K562 (cell line): Measurements from ENCODE around the gene SERTAD1. TPM values are rescaled to one million over a fixed set of nuclear protein-coding genes. Genes with fewer than 3 reads are reported as not detected.

Experiments used
- ATAC-seq: fragments of 200-7000 bp; cut with Tn5 transposase; 3 replicates; pipeline ENCODE4 v1.9.1; 2020; ENCODE audit warnings: moderate library complexity
- BruUV-seq: library from RNA; stranded (reverse); fragments of 400-500 nt; replicated peaks from 2 replicates; lab custom pipeline; 2021; lab: Mats Ljungman, UMichigan
- CTCF ChIA-PET: fragments of 300-600 bp; formaldehyde crosslinking; extraction: SDS; loops from one replicate; lab custom pipeline; 2021; ENCODE audit warnings: low intra/inter-chr PET ratio; lab: Yijun Ruan, JAX
- POLR2A ChIA-PET: fragments of 300-600, 350-650 bp; sonication (Branson Sonifier 250); formaldehyde crosslinking; extraction: SDS; loops from one replicate; lab custom pipeline; 2021; ENCODE audit warnings: antibody characterized with exemption, inconsistent platforms; lab: Yijun Ruan, JAX
- DNase-seq, 4 experiments: peaks; one replicate each; pipeline versions ENCODE4 v3.0.0 to v3.0.0-alpha.2; 2011 to 2018; ENCODE audit warnings: low spot score in 3 of 4, mixed read lengths in 3 of 4; ENCODE audit errors: extremely low read depth in 1 of 4
- FAIRE-seq: peaks from 2 replicates; lab custom pipeline; 2011; peaks lifted over from hg19 to GRCh38; lab: Jason Lieb, UNC
- H2AFZ ChIP-seq: 2 replicates; pipeline ENCODE4 v1.6.0; 2011; ENCODE audit warnings: low read depth, low read length, control low read depth, inconsistent platforms
- H3K27ac ChIP-seq: fragments of 200-600 bp; 3 replicates; pipeline ENCODE4 v1.8.0; 2011; ENCODE audit warnings: low read depth, mild to moderate bottlenecking, control low read depth, inconsistent platforms, low read length, moderate library complexity, mixed read lengths; ENCODE audit errors: extremely low read depth
- H3K27me3 ChIP-seq, 2 experiments: fragments of 300-600 bp in 1 of 2; 2 replicates in 1 of 2; 3 replicates in 1 of 2; pipeline versions ENCODE4 v1.6.0 to v1.8.0; 2011; ENCODE audit warnings: inconsistent platforms in 2 of 2, low read length in 2 of 2, mild to moderate bottlenecking in 1 of 2, mixed read lengths in 1 of 2, moderate library complexity in 1 of 2; ENCODE audit not compliant: control insufficient read depth in 2 of 2, insufficient read depth in 2 of 2
- H3K36me3 ChIP-seq: fragments of 300-600 bp; 3 replicates; pipeline ENCODE4 v1.8.0; 2011; ENCODE audit warnings: mild to moderate bottlenecking, low read length, inconsistent platforms; ENCODE audit not compliant: control insufficient read depth, insufficient read depth
- H3K4me1 ChIP-seq, 2 experiments: fragments of 200-600 bp in 1 of 2; replicated peaks in 1 of 2; 2 replicates in 1 of 2; 3 replicates in 1 of 2; pipeline versions ENCODE4 v1.5.1 to v1.8.0; 2011; ENCODE audit warnings: inconsistent platforms in 2 of 2, low read length in 2 of 2, mild to moderate bottlenecking in 1 of 2, mixed read lengths in 1 of 2, moderate library complexity in 1 of 2; ENCODE audit not compliant: control insufficient read depth in 2 of 2, insufficient read depth in 2 of 2
- H3K4me2 ChIP-seq: 2 replicates; pipeline ENCODE4 v1.6.1; 2011; ENCODE audit warnings: low read length, control low read depth, inconsistent platforms, mixed read lengths; ENCODE audit not compliant: insufficient read depth
- H3K4me3 ChIP-seq: fragments of 200-600 bp; sonication (generic), shearing (Covaris generic); 2 replicates; pipeline ENCODE4 v1.5.1; 2016; ENCODE audit warnings: control low read depth, inconsistent platforms
- H3K79me2 ChIP-seq: fragments of 200-600 bp; 3 replicates; pipeline ENCODE4 v1.8.0; 2011; ENCODE audit warnings: low read length, inconsistent platforms; ENCODE audit not compliant: control insufficient read depth, insufficient read depth
- H3K9ac ChIP-seq, 2 experiments: 2 replicates each; pipeline versions ENCODE4 v1.6.0 to v1.6.1; 2011; ENCODE audit warnings: low read depth in 2 of 2, low read length in 2 of 2, control low read depth in 1 of 2, inconsistent platforms in 1 of 2, mild to moderate bottlenecking in 1 of 2, mixed read lengths in 1 of 2; ENCODE audit not compliant: insufficient read depth in 1 of 2
- H3K9me1 ChIP-seq: one replicate; pipeline ENCODE4 v1.6.0; 2011; ENCODE audit warnings: inconsistent platforms, mild to moderate bottlenecking, low read length, moderate library complexity; ENCODE audit not compliant: control insufficient read depth, insufficient read depth
- H3K9me3 ChIP-seq: replicated peaks from 2 replicates; pipeline ENCODE4 v1.5.1; 2011; ENCODE audit warnings: low read depth, low read length, inconsistent platforms; ENCODE audit not compliant: control insufficient read depth, insufficient read depth
- H4K20me1 ChIP-seq: replicated peaks from 2 replicates; pipeline ENCODE4 v1.6.1; 2011; ENCODE audit warnings: low read length, inconsistent platforms, mixed read lengths; ENCODE audit not compliant: control insufficient read depth, insufficient read depth
- BDP1 ChIP-seq: IDR thresholded peaks from 3 replicates; pipeline ENCODE4 v1.6.1; 2011; ENCODE audit not compliant: insufficient read length, insufficient read depth
- GATAD2B ChIP-seq: fragments of 450-650 bp; IDR thresholded peaks from 2 replicates; pipeline ENCODE4 v1.6.1; 2017; ENCODE audit warnings: mild to moderate bottlenecking, borderline replicate concordance
- HDAC1 ChIP-seq, 2 experiments: fragments of 450-650 bp; IDR thresholded peaks; 2 replicates each; pipeline ENCODE4 v1.6.1; 2016 to 2017; ENCODE audit warnings: inconsistent platforms in 1 of 2, mild to moderate bottlenecking in 1 of 2, moderate library complexity in 1 of 2
- MAZ ChIP-seq, 2 experiments: fragments of 450-650 bp in 1 of 2; sonication (generic) in 1 of 2; formaldehyde crosslinking; IDR thresholded peaks in 1 of 2; conservative IDR thresholded peaks in 1 of 2; 2 replicates each; pipeline versions ENCODE4 v1.4.0 to v1.5.0; 2020; ENCODE audit warnings: mild to moderate bottlenecking in 1 of 2, missing genetic modification reagents in 1 of 2
- MIER1 ChIP-seq: fragments of 450-650 bp; IDR thresholded peaks from 2 replicates; pipeline ENCODE4 v1.6.1; 2016; ENCODE audit warnings: antibody characterized with exemption, mild to moderate bottlenecking, low read depth
- XRCC4 ChIP-seq: IDR thresholded peaks from one replicate; pipeline ENCODE4 v1.6.1; 2011; ENCODE audit not compliant: insufficient read depth, insufficient read length; ENCODE audit errors: extremely low read depth
- XRCC5 ChIP-seq: fragments of 200-400 bp; formaldehyde crosslinking; IDR thresholded peaks from 2 replicates; pipeline ENCODE4 v1.6.1; 2017; ENCODE audit warnings: low read depth, mild to moderate bottlenecking, low read length
- ZBTB8A ChIP-seq: fragments of 450-650 bp; IDR thresholded peaks from 2 replicates; pipeline ENCODE4 v1.6.1; 2018; ENCODE audit warnings: mild to moderate bottlenecking, moderate library complexity; ENCODE audit not compliant: partially characterized antibody
- ZEB2 ChIP-seq: fragments of 450-650 bp; IDR thresholded peaks from 2 replicates; pipeline ENCODE4 v1.6.1; 2016
- ZKSCAN3 ChIP-seq: fragments of 250-450 bp; sonication (Bioruptor Pico); IDR thresholded peaks from 2 replicates; pipeline ENCODE4 v1.4.0; 2020
- WGBS: fragments of 100-300 bp; shearing (Covaris generic); methylation state at CpG from one replicate; pipeline ENCODE4 v1.1.6; 2016; ENCODE audit warnings: low coverage, mixed read lengths; ENCODE audit not compliant: insufficient coverage; ENCODE audit errors: missing lambda C conversion rate; 5-methylcytosine and 5-hydroxymethylcytosine counted together
- in situ Hi-C: fragments of 300-500 bp; cut with MboI; formaldehyde crosslinking; loops from 4 replicates; pipeline ENCODE4 v1.15.0; 2018; ENCODE audit warnings: inconsistent platforms, mixed read lengths
- intact Hi-C: fragments of 100-400 bp; cut with micrococcal nuclease; formaldehyde crosslinking; loops from 2 replicates; pipeline ENCODE4 v1.14.2; 2022
- polyA plus RNA-seq, 8 experiments: library from polyadenylated mRNA; depleted of rRNA in 4 of 8; stranded (reverse) in 5 of 8; unstranded in 3 of 8; fragments of >200 nt; fragmentation: Nextera tagmentation in 2 of 8; fragmentation: Illumina TruSeq in 1 of 8; extraction: Ambion mirVana in 2 of 8; extraction: Trizol in 1 of 8; gene quantifications; 2 replicates each; pipeline versions ENCODE4 v1.2.1 to v1.2.3, GENCODE V29; 2011 to 2014; ENCODE audit warnings: inconsistent platforms in 1 of 8, missing spikeins in 1 of 8
- total RNA-seq, 7 experiments: library from RNA; depleted of rRNA in 6 of 7; stranded (reverse); fragments of >200 nt in 6 of 7; fragmentation: Illumina TruSeq in 2 of 7; extraction: Trizol in 2 of 7; gene quantifications; 2 replicates each; pipeline versions ENCODE4 v1.2.1 to v1.2.3, GENCODE V29; 2011 to 2021; ENCODE audit warnings: low replicate concordance in 1 of 7
- TF ChIP-seq, protein P1 (sequence below): fragments of 450-650 bp; IDR thresholded peaks from 2 replicates; pipeline ENCODE4 v1.6.1; 2016; ENCODE audit warnings: mild to moderate bottlenecking, moderate library complexity

SERTAD1 gene
- total and polyA plus RNA-seq, 9 of the 15 experiments (the other 6 are each of a cell fraction or from before 2014, with no cell fraction given), result 0.15 to 8.7 (median 4.9) TPM

DNA sequence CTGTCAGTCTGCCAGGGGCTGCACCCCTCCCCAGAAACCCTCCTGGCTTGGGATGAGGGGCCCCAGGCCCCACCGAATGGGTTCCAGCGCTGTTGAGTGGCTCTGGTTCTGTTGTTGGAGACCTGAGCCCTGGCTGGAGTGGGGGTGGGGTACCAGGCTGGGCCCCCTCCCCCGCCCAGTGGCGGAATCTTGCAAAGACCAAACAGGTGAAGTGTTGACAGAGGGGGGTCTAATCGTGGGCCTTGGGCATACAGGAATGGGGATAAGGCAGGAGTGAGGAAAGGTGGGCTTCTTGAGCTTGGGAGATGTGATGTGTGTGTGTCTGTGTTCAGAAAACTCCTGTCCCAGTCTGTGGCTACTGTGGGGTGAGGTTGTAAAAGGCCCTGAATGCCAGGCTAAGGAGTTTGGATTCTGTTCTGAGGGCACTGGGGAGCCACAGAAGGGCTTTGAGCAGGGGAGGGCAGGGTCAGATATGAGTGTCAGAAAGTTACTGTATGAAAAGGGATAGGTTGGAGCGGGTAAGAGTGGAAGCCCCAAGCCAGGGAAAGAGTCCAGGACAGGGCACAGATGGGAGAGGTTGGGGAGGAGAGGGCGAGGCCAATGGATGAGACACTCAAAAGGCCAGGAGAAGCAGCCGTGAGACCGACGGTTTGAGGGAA is 35.6 kb downstream of the SERTAD1 start, which contains the start of gene HIPK4:
Gene HIPK4, minus strand, starts transcription at position 98 of the 659 bp plus-strand sequence. CDS start 279 bp downstream, outside the sequence.
- Histone ChIP-seq H3K36me3 (no peaks in the 10 kb centered on the region), H3K27me3 (peaks cover 0 to 15% of the 10 kb centered on the region in 2 experiments; a peak in 3 of 5 replicates), H3K4me2 (no peak within 1 kb of the TSS), H3K9ac (peak within 1 kb of the TSS in 1 of 2 experiments; percentile 52; a peak in 2 of 4 replicates), H3K27ac (no peak within 1 kb of the TSS), H3K4me3 (no peak within 1 kb of the TSS), H3K4me1 (peaks cover 6 to 30% of the 10 kb centered on the region in 2 experiments; a peak in 3 of 5 replicates), H2AFZ (no peak within 1 kb of the TSS), H3K9me3 (no peaks in the 10 kb centered on the region), H4K20me1 (no peaks in the 10 kb centered on the region), H3K79me2 (no peaks in the 10 kb centered on the region), H3K9me1 (no peaks in the 10 kb centered on the region)
- DNase-seq (no peak), ATAC-seq (no peak), FAIRE-seq (no peak)
- POLR2A ChIA-PET, result no interaction called here
- intact Hi-C loops, result no loop called here
- in situ Hi-C loops, result no loop called here
- no TSS peak for BruUV-seq
- CTCF ChIA-PET, result no interaction called here
- 54% methylated on average over 10 of the region's 10 CpGs for WGBS
- TF ChIP-seq MAZ (CRISPR knock-in tag; conservative IDR thresholded peaks at IDR 0.05 in 1 of 2, IDR thresholded peaks at IDR 0.05 in 1 of 2), result no peak
- TF ChIP-seq HDAC1 (IDR thresholded peaks at IDR 0.05), result no peak
- no peak for TF ChIP-seq BDP1
- no peak for TF ChIP-seq GATAD2B
- TF ChIP-seq, protein P1, sequence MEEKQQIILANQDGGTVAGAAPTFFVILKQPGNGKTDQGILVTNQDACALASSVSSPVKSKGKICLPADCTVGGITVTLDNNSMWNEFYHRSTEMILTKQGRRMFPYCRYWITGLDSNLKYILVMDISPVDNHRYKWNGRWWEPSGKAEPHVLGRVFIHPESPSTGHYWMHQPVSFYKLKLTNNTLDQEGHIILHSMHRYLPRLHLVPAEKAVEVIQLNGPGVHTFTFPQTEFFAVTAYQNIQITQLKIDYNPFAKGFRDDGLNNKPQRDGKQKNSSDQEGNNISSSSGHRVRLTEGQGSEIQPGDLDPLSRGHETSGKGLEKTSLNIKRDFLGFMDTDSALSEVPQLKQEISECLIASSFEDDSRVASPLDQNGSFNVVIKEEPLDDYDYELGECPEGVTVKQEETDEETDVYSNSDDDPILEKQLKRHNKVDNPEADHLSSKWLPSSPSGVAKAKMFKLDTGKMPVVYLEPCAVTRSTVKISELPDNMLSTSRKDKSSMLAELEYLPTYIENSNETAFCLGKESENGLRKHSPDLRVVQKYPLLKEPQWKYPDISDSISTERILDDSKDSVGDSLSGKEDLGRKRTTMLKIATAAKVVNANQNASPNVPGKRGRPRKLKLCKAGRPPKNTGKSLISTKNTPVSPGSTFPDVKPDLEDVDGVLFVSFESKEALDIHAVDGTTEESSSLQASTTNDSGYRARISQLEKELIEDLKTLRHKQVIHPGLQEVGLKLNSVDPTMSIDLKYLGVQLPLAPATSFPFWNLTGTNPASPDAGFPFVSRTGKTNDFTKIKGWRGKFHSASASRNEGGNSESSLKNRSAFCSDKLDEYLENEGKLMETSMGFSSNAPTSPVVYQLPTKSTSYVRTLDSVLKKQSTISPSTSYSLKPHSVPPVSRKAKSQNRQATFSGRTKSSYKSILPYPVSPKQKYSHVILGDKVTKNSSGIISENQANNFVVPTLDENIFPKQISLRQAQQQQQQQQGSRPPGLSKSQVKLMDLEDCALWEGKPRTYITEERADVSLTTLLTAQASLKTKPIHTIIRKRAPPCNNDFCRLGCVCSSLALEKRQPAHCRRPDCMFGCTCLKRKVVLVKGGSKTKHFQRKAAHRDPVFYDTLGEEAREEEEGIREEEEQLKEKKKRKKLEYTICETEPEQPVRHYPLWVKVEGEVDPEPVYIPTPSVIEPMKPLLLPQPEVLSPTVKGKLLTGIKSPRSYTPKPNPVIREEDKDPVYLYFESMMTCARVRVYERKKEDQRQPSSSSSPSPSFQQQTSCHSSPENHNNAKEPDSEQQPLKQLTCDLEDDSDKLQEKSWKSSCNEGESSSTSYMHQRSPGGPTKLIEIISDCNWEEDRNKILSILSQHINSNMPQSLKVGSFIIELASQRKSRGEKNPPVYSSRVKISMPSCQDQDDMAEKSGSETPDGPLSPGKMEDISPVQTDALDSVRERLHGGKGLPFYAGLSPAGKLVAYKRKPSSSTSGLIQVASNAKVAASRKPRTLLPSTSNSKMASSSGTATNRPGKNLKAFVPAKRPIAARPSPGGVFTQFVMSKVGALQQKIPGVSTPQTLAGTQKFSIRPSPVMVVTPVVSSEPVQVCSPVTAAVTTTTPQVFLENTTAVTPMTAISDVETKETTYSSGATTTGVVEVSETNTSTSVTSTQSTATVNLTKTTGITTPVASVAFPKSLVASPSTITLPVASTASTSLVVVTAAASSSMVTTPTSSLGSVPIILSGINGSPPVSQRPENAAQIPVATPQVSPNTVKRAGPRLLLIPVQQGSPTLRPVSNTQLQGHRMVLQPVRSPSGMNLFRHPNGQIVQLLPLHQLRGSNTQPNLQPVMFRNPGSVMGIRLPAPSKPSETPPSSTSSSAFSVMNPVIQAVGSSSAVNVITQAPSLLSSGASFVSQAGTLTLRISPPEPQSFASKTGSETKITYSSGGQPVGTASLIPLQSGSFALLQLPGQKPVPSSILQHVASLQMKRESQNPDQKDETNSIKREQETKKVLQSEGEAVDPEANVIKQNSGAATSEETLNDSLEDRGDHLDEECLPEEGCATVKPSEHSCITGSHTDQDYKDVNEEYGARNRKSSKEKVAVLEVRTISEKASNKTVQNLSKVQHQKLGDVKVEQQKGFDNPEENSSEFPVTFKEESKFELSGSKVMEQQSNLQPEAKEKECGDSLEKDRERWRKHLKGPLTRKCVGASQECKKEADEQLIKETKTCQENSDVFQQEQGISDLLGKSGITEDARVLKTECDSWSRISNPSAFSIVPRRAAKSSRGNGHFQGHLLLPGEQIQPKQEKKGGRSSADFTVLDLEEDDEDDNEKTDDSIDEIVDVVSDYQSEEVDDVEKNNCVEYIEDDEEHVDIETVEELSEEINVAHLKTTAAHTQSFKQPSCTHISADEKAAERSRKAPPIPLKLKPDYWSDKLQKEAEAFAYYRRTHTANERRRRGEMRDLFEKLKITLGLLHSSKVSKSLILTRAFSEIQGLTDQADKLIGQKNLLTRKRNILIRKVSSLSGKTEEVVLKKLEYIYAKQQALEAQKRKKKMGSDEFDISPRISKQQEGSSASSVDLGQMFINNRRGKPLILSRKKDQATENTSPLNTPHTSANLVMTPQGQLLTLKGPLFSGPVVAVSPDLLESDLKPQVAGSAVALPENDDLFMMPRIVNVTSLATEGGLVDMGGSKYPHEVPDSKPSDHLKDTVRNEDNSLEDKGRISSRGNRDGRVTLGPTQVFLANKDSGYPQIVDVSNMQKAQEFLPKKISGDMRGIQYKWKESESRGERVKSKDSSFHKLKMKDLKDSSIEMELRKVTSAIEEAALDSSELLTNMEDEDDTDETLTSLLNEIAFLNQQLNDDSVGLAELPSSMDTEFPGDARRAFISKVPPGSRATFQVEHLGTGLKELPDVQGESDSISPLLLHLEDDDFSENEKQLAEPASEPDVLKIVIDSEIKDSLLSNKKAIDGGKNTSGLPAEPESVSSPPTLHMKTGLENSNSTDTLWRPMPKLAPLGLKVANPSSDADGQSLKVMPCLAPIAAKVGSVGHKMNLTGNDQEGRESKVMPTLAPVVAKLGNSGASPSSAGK, result no peak
- no peak for TF ChIP-seq XRCC5
- TF ChIP-seq ZBTB8A, result no peak
- no peak for TF ChIP-seq ZEB2
- no peak for TF ChIP-seq XRCC4
- TF ChIP-seq MIER1, result no peak
- no peak for TF ChIP-seq ZKSCAN3 (CRISPR knock-in tag)
